ENCODE results near the gene RPTOR. TPM values are rescaled to one million over a fixed set of nuclear protein-coding genes. Genes with fewer than 3 reads are reported as not detected.

The RPTOR gene
- total RNA-seq, 2 experiments from 2014 or later = 48.1 to 87.8 TPM

- no peaks in the 10 kb centered on the region for H3K9me2 ChIP-seq (ENCODE audit: insufficient read depth, low read length)
- BruUV-seq (replicated peaks) = TSS peak; percentile 98
- no peaks in the 10 kb centered on the region for H3K9me3 ChIP-seq (ENCODE audit: low read length)
- peak overlapping the region; percentile 76 for H3K4me2 ChIP-seq (ENCODE audit: low read length)
- no peak for DNase-seq (ENCODE audit: low spot score)
- CTCF ChIA-PET (ENCODE audit: unreplicated experiment) = interaction anchor here (1.1 kb wide), 1 partner anchor 10 kb away, joined by 5 read pairs; no protein-coding TSS in a partner anchor
- intact Hi-C loops (cut with micrococcal nuclease; ENCODE audit: unreplicated experiment) = loop anchor here (5.0 kb wide), 1 partner anchor 43 kb away; no protein-coding TSS in a partner anchor
- POLR2A ChIA-PET = interaction anchor here (0.9 to 2.2 kb wide), 4 partner anchors 10 to 43 kb away, joined by 3 to 6 read pairs (median 4); no protein-coding TSS in a partner anchor
- peak overlapping the region; percentile 93 for H3K27ac ChIP-seq (ENCODE audit: low read depth, low read length, poor library complexity, severe bottlenecking)
- H3K36me3 ChIP-seq (ENCODE audit: insufficient read depth, low read length) = peaks cover 30% of the 10 kb centered on the region
- no peaks in the 10 kb centered on the region for H3K79me2 ChIP-seq (ENCODE audit: insufficient read depth, low read depth, low read length)
- no peaks in the 10 kb centered on the region for H4K20me1 ChIP-seq (ENCODE audit: insufficient read depth, low read length)
- H3K4me1 ChIP-seq (ENCODE audit: insufficient read depth, low read length, poor library complexity, severe bottlenecking) = peaks cover 75% of the 10 kb centered on the region
- H3K4me3 ChIP-seq (ENCODE audit: low read depth, low read length, poor library complexity, severe bottlenecking) = peak overlapping the region; percentile 58
- TF ChIP-seq CTCF (conservative IDR thresholded peaks at IDR 0.05; ENCODE audit: low read length) (no peak), EZH2phosphoT487 (IDR thresholded peaks at IDR 0.05; ENCODE audit: borderline replicate concordance, low read depth, low read length) (no peak)
- H2AFZ ChIP-seq (ENCODE audit: low read length) = peak overlapping the region; percentile 18; the same call in 1 of the 2 replicates
These were observed 235.3 kb downstream of the RPTOR start for GRCh38 chr17:80779961-80780380.

- H3K4me2 ChIP-seq (ENCODE audit: low read length) = peak overlapping the region; percentile 76
- no peaks in the 10 kb centered on the region for H3K9me3 ChIP-seq (ENCODE audit: low read length)
- H3K79me2 ChIP-seq (ENCODE audit: insufficient read depth, low read depth, low read length) = no peaks in the 10 kb centered on the region
- H3K27ac ChIP-seq (ENCODE audit: low read depth, low read length, poor library complexity, severe bottlenecking) = peak overlapping the region; percentile 93
- intact Hi-C loops (cut with micrococcal nuclease; ENCODE audit: unreplicated experiment) = loop anchor here (5.0 kb wide), 1 partner anchor 43 kb away; no protein-coding TSS in a partner anchor
- H4K20me1 ChIP-seq (ENCODE audit: insufficient read depth, low read length) = no peaks in the 10 kb centered on the region
- BruUV-seq (replicated peaks) = TSS peak; percentile 69
- peaks cover 68% of the 10 kb centered on the region for H3K4me1 ChIP-seq (ENCODE audit: insufficient read depth, low read length, poor library complexity, severe bottlenecking)
- ChIA-PET POLR2A (interaction anchor here (0.5 to 2.2 kb wide), 6 partner anchors 9 to 1645 kb away, joined by 3 to 6 read pairs (median 4); no protein-coding TSS in a partner anchor), CTCF (ENCODE audit: unreplicated experiment) (interaction anchor here (1.1 kb wide), 1 partner anchor 9 kb away, joined by 5 read pairs; no protein-coding TSS in a partner anchor)
- peak overlapping the region; percentile 18; the same call in 1 of the 2 replicates for H2AFZ ChIP-seq (ENCODE audit: low read length)
- H3K36me3 ChIP-seq (ENCODE audit: insufficient read depth, low read length) = peaks cover 30% of the 10 kb centered on the region
- no peaks in the 10 kb centered on the region for H3K9me2 ChIP-seq (ENCODE audit: insufficient read depth, low read length)
- TF ChIP-seq EZH2phosphoT487 (IDR thresholded peaks at IDR 0.05; ENCODE audit: borderline replicate concordance, low read depth, low read length) = no peak
- peak; percentile 95 for DNase-seq (ENCODE audit: low spot score)
- peak overlapping the region; percentile 58 for H3K4me3 ChIP-seq (ENCODE audit: low read depth, low read length, poor library complexity, severe bottlenecking)
These were observed 236.0 kb downstream of the RPTOR start for GRCh38 chr17:80780381-80781198.

- no peaks in the 10 kb centered on the region for H3K9me3 ChIP-seq (ENCODE audit: low read length)
- DNase-seq (ENCODE audit: low spot score) = no peak
- peak overlapping the region; percentile 93 for H3K27ac ChIP-seq (ENCODE audit: low read depth, low read length, poor library complexity, severe bottlenecking)
- H3K79me2 ChIP-seq (ENCODE audit: insufficient read depth, low read depth, low read length) = no peaks in the 10 kb centered on the region
- 0 out of 2 replicates have a peak, but pooled peaks have one; percentile 31 for TF ChIP-seq CTCF (conservative IDR thresholded peaks at IDR 0.05; ENCODE audit: low read length)
- no peak for TF ChIP-seq EZH2phosphoT487 (IDR thresholded peaks at IDR 0.05; ENCODE audit: borderline replicate concordance, low read depth, low read length)
- H3K9me2 ChIP-seq (ENCODE audit: insufficient read depth, low read length) = no peaks in the 10 kb centered on the region
- ChIA-PET CTCF (ENCODE audit: unreplicated experiment) (interaction anchor here (1.1 kb wide), 1 partner anchor 9 kb away, joined by 5 read pairs; no protein-coding TSS in a partner anchor), POLR2A (interaction anchor here (0.5 to 2.2 kb wide), 4 partner anchors 16 to 1644 kb away, joined by 3 to 6 read pairs (median 4); no protein-coding TSS in a partner anchor)
- no TSS peak for BruUV-seq (replicated peaks)
- no peaks in the 10 kb centered on the region for H4K20me1 ChIP-seq (ENCODE audit: insufficient read depth, low read length)
- peak overlapping the region; percentile 58 for H3K4me3 ChIP-seq (ENCODE audit: low read depth, low read length, poor library complexity, severe bottlenecking)
- intact Hi-C loops (cut with micrococcal nuclease; ENCODE audit: unreplicated experiment) = loop anchor here (5.0 kb wide), 1 partner anchor 44 kb away; no protein-coding TSS in a partner anchor
- H2AFZ ChIP-seq (ENCODE audit: low read length) = no peak overlapping the region; the same call in 1 of the 2 replicates
- peak overlapping the region; percentile 76 for H3K4me2 ChIP-seq (ENCODE audit: low read length)
- H3K4me1 ChIP-seq (ENCODE audit: insufficient read depth, low read length, poor library complexity, severe bottlenecking) = peaks cover 62% of the 10 kb centered on the region
- peaks cover 31% of the 10 kb centered on the region for H3K36me3 ChIP-seq (ENCODE audit: insufficient read depth, low read length)
These were observed 236.6 kb downstream of the RPTOR start for GRCh38 chr17:80781211-80781610.

Data from OCI-LY7 (cell line).